ENCODE measurements around the gene PLD3.

Gene PLD3

DNA sequence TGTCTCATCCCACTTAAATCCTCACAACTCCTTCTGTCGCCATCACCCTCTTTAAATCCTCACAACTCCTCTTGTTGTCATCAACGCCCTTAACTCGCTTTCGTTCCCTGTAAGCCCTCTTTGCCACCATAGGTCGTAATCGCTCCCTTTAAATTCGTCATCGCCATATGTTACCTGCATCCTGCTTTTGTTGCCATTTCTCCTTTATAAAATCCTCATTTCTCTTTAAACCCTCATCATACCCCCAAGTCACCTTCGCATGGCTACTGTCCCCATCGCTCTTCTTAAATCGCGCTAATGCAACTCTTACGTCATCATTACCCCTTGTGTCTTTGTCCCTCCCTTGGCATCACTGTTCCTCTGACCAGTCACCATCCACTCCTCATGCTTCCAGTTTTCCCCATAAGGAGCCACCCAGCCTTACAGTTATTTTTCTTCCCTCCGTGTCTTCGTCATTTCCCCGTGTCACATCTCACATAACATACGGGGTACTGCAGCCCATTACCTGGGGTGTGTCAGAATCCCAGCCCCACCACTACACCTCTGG, 539 bp downstream of the PLD3 start:
- no peak for TF ChIP-seq SUZ12 (IDR thresholded peaks at IDR 0.05)
- TF ChIP-seq ARNT (IDR thresholded peaks at IDR 0.05), result no peak
- TF ChIP-seq, protein P1, sequence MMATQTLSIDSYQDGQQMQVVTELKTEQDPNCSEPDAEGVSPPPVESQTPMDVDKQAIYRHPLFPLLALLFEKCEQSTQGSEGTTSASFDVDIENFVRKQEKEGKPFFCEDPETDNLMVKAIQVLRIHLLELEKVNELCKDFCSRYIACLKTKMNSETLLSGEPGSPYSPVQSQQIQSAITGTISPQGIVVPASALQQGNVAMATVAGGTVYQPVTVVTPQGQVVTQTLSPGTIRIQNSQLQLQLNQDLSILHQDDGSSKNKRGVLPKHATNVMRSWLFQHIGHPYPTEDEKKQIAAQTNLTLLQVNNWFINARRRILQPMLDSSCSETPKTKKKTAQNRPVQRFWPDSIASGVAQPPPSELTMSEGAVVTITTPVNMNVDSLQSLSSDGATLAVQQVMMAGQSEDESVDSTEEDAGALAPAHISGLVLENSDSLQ (IDR thresholded peaks at IDR 0.05), result no peak
- no peak for TF ChIP-seq HDGF (IDR thresholded peaks at IDR 0.05; ENCODE audit: borderline replicate concordance)
- no peak for TF ChIP-seq LEF1 (IDR thresholded peaks at IDR 0.05; ENCODE audit: borderline replicate concordance)
- no peak for TF ChIP-seq TARDBP (IDR thresholded peaks at IDR 0.05)
- no peak for TF ChIP-seq ELF4 (IDR thresholded peaks at IDR 0.05)
- ChIA-PET CTCF (no interaction called here), POLR2A (interaction anchor here (1.0 to 2.0 kb wide), 9 partner anchors 8 to 143 kb away, joined by 4 to 10 read pairs (median 5); partner anchors contain the start of gene AKT2)
- no peak for DNase-seq (ENCODE audit: extremely low spot score)

DNA sequence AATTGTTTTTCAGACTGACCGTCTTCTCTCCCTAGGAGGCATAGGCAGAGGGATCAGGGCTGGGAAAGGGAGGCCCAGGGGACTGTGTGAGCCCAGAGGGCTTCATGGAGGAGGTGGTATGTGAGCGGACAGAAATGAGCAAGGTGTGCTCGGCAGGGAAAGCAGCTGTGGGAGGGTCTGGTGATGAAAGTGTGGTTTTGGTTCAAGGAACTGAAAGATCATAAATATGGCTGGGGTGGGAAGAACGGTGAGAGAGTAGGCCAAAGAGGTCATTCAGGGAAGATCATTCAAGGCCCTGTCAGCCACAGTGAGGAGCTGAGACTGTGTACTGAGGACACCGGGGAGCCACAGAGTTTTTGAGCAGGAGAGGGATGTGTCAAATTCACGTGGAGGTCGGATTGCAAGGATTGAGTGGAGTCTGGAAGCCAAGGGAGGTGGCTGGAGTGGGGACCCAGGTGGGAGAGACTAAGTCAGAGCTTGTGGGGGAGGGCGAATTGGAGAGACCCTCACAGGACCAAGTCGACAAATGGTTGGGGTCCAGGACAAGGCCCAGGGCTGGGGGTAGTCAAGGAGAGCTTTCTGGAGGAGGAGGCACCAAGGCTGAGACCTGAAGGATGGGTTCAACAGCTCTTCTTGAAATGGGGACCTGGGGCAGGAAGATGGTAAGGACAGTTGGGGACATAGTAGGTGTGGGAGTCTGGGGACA, 7.6 kb downstream of the PLD3 start:
- TF ChIP-seq CTBP1 (IDR thresholded peaks at IDR 0.05; ENCODE audit: borderline replicate concordance), result no peak
- no peak for TF ChIP-seq BHLHE40 (IDR thresholded peaks at IDR 0.05; ENCODE audit: borderline replicate concordance)
- no peak for TF ChIP-seq ZNF384 (IDR thresholded peaks at IDR 0.05)
- TF ChIP-seq HDGF (IDR thresholded peaks at IDR 0.05; ENCODE audit: borderline replicate concordance), result no peak
- no peak for TF ChIP-seq L3MBTL2 (conservative IDR thresholded peaks at IDR 0.05)
- TF ChIP-seq SP1 (IDR thresholded peaks at IDR 0.05), result no peak
- no peak for TF ChIP-seq ARNT (IDR thresholded peaks at IDR 0.05)
- no peak for TF ChIP-seq LEF1 (IDR thresholded peaks at IDR 0.05; ENCODE audit: borderline replicate concordance)
- no peak for TF ChIP-seq FOXA1 (IDR thresholded peaks at IDR 0.05)
- TF ChIP-seq, protein P1 (IDR thresholded peaks at IDR 0.05), result no peak
- no peak for TF ChIP-seq NFRKB (IDR thresholded peaks at IDR 0.05)
- TF ChIP-seq SUZ12 (IDR thresholded peaks at IDR 0.05), result no peak
- TF ChIP-seq FOXK2 (IDR thresholded peaks at IDR 0.05), result no peak
- TF ChIP-seq FOXM1 (IDR thresholded peaks at IDR 0.05; ENCODE audit: borderline replicate concordance), result no peak
- TF ChIP-seq TARDBP (IDR thresholded peaks at IDR 0.05), result no peak
- TF ChIP-seq ELF4 (IDR thresholded peaks at IDR 0.05), result no peak
- no peak for DNase-seq (ENCODE audit: extremely low spot score)
- POLR2A ChIA-PET, result interaction anchor here (0.8 to 1.6 kb wide), 2 partner anchors 8 to 48 kb away, joined by 3 to 5 read pairs; partner anchors contain the start of genes C19orf47 and PLD3
- CTCF ChIA-PET, result no interaction called here

DNA sequence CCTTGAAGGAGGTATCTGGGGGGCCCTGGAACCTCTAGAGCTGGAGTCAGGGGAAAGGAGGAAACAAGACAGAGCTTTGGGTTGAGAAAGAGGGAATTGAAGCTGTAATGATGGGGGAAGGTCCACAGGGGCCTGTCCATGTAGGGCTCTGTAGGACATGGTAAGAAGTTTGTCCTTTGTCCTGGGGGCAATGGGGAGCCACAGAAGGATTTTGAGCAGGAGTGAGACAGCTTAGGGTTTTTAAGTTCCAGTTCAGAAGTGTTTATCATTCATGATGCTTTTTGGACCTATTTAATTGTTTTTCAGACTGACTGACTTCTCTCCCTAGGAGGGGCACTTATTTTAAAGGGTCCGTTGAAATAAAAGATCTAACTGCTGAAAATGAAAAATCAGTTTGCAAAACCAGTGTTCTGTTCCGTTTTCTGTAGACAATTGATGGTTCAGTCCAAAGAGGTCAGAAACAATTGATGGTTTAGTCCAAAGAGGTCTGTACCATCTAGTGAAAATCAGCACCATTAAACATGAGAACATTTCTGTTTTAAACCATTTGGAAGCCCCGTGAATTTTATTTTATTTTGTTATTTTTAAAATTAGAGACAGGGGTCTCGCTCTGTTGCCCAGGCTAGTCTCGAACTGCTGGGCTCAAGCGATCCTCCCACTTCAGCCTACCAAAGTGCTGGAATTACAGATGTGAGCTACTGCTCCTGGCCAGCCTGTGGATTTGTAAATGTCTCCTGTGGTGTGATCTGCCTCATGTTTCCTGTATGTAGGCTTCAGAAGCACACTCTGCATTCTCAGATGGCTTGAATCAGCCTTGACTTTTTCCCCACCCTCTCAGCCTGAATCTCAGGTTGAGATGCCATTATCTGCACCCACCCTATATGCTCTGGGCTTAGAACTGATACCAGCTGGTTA, 8.4 kb downstream of the PLD3 start:
- TF ChIP-seq LEF1 (IDR thresholded peaks at IDR 0.05; ENCODE audit: borderline replicate concordance) (no peak), HDGF (IDR thresholded peaks at IDR 0.05; ENCODE audit: borderline replicate concordance) (no peak), ARNT (IDR thresholded peaks at IDR 0.05) (no peak), FOXA1 (IDR thresholded peaks at IDR 0.05) (no peak), CTBP1 (IDR thresholded peaks at IDR 0.05; ENCODE audit: borderline replicate concordance) (no peak), ZNF384 (IDR thresholded peaks at IDR 0.05) (no peak), BHLHE40 (IDR thresholded peaks at IDR 0.05; ENCODE audit: borderline replicate concordance) (no peak), SP1 (IDR thresholded peaks at IDR 0.05) (no peak), TARDBP (IDR thresholded peaks at IDR 0.05) (no peak), L3MBTL2 (conservative IDR thresholded peaks at IDR 0.05) (no peak), ELF4 (IDR thresholded peaks at IDR 0.05) (no peak), SUZ12 (IDR thresholded peaks at IDR 0.05) (no peak), NFRKB (IDR thresholded peaks at IDR 0.05) (no peak), FOXM1 (IDR thresholded peaks at IDR 0.05; ENCODE audit: borderline replicate concordance) (no peak), FOXK2 (IDR thresholded peaks at IDR 0.05) (no peak)
- TF ChIP-seq, protein P1 (IDR thresholded peaks at IDR 0.05), result no peak
- DNase-seq (ENCODE audit: extremely low spot score), result no peak
- POLR2A ChIA-PET, result interaction anchor here (0.8 to 1.6 kb wide), 2 partner anchors 9 to 47 kb away, joined by 3 to 5 read pairs; partner anchors contain the start of genes C19orf47 and PLD3
- CTCF ChIA-PET, result no interaction called here

DNA sequence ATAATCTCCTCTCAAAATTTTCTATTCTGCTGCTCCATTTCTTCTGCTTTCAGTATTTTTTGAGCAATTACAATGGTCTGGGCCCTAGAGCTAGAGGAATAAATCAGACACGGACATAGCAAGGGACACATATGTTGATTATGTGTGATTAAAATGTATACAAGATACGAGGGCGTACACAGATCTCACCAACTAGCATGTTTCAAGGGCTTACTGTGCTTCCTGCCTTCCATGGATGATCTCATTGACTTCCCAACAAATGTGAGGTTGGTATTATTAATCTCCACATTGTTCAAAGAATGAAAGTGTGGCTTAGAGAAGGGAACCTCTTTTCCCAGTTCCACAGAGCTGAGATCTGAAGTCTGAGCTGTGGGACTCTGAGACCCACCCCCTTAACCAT, 9.1 kb downstream of the PLD3 start:
- DNase-seq (ENCODE audit: extremely low spot score), result no peak
- ChIA-PET CTCF (no interaction called here), POLR2A (interaction anchor here (1.6 kb wide), 1 partner anchor 9 kb away, joined by 5 read pairs; the partner anchor contains the start of genes C19orf47 and PLD3)
- TF ChIP-seq, protein P1 (IDR thresholded peaks at IDR 0.05), result no peak
- no peak for TF ChIP-seq CTBP1 (IDR thresholded peaks at IDR 0.05; ENCODE audit: borderline replicate concordance)
- no peak for TF ChIP-seq LEF1 (IDR thresholded peaks at IDR 0.05; ENCODE audit: borderline replicate concordance)
- TF ChIP-seq L3MBTL2 (conservative IDR thresholded peaks at IDR 0.05), result no peak
- no peak for TF ChIP-seq ARNT (IDR thresholded peaks at IDR 0.05)
- TF ChIP-seq SP1 (IDR thresholded peaks at IDR 0.05), result no peak
- TF ChIP-seq FOXM1 (IDR thresholded peaks at IDR 0.05; ENCODE audit: borderline replicate concordance), result no peak
- no peak for TF ChIP-seq TARDBP (IDR thresholded peaks at IDR 0.05)
